GM12872 (cell line): ENCODE data around the gene PBX4.

ENCODE experiments used
- TF ChIP-seq, protein P1 (sequence below): IDR thresholded peaks from 3 replicates; pipeline ENCODE4 v1.5.1; 2011; ENCODE audit warnings: low read depth, mild to moderate bottlenecking, low read length, moderate library complexity; ENCODE audit not compliant: insufficient read depth

Gene PBX4

DNA sequence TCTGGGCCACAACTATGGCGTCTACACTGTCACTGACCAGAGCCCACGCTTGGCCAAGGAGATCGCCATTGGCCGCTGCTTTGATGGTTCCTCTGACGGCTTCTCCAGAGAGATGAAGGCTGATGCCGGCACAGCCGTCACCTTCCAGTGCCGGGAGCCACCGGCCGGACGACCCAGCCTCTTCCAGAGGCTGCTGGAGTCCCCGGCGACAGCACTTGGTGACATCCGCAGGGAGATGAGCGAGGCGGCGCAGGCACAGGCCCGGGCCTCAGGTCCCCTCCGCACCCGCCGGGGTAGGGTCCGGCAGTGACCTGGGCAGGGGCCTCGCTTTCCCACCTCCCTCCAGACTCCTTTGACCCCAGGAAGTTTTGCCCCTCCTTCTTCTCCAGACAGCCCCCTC lies 72.8 kb downstream of the PBX4 start:
- TF ChIP-seq, protein P1, sequence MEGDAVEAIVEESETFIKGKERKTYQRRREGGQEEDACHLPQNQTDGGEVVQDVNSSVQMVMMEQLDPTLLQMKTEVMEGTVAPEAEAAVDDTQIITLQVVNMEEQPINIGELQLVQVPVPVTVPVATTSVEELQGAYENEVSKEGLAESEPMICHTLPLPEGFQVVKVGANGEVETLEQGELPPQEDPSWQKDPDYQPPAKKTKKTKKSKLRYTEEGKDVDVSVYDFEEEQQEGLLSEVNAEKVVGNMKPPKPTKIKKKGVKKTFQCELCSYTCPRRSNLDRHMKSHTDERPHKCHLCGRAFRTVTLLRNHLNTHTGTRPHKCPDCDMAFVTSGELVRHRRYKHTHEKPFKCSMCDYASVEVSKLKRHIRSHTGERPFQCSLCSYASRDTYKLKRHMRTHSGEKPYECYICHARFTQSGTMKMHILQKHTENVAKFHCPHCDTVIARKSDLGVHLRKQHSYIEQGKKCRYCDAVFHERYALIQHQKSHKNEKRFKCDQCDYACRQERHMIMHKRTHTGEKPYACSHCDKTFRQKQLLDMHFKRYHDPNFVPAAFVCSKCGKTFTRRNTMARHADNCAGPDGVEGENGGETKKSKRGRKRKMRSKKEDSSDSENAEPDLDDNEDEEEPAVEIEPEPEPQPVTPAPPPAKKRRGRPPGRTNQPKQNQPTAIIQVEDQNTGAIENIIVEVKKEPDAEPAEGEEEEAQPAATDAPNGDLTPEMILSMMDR, result no peak

DNA sequence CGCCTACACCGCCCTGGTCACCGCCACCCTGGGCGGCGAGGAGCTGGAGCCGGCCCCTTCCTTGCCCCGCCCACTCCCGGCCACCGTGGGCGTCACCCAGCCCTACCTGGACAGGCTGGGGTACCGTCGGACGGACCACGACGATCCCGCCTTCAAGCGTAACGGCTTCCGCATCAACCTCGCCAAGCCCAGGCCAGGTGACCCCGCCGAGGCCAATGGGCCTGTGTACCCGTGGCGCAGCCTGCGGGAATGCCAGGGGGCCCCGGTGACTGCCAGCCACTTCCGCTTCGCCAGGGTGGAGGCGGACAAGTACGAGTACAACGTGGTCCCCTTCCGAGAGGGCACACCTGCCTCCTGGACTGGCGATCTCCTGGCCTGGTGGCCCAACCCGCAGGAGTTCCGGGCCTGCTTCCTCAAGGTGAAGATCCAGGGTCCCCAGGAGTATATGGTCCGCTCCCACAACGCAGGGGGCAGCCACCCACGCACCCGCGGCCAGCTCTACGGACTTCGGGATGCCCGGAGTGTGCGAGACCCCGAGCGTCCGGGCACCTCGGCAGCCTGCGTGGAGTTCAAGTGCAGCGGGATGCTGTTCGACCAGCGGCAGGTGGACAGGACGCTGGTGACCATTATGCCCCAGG lies 73.4 kb downstream of the PBX4 start:
- TF ChIP-seq, protein P1, result no peak

DNA sequence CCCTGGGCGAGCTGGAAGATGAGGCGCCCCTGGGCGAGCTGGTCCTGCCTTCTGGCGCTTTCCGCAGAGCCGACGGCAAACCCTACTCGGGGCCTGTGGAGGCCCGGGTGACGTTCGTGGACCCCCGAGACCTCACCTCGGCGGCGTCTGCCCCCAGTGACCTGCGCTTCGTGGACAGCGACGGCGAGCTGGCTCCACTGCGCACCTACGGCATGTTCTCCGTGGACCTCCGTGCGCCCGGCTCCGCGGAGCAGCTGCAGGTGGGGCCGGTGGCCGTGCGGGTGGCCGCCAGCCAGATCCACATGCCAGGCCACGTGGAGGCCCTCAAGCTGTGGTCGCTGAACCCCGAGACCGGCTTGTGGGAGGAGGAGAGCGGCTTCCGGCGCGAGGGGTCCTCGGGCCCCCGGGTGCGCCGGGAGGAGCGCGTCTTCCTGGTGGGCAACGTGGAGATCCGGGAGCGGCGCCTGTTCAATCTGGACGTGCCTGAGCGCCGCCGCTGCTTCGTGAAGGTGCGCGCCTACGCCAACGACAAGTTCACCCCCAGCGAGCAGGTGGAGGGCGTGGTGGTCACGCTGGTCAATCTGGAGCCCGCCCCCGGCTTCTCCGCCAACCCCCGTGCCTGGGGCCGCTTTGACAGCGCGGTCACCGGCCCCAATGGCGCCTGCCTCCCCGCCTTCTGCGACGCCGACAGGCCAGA lies 74.1 kb downstream of the PBX4 start:
- TF ChIP-seq, protein P1, result no peak

DNA sequence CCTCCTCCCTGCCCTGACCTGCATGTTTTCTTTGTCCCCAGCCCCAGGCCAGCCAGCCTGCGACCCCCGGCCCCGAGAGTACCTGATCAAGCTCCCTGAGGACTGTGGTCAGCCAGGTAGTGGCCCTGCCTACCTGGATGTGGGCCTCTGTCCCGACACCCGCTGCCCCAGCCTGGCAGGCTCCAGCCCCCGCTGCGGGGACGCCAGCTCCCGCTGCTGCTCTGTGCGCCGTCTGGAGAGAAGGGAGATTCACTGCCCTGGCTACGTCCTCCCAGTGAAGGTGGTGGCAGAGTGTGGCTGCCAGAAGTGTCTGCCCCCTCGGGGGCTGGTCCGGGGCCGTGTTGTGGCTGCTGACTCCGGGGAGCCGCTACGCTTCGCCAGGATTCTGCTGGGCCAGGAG lies 74.8 kb downstream of the PBX4 start:
- TF ChIP-seq, protein P1, result no peak

DNA sequence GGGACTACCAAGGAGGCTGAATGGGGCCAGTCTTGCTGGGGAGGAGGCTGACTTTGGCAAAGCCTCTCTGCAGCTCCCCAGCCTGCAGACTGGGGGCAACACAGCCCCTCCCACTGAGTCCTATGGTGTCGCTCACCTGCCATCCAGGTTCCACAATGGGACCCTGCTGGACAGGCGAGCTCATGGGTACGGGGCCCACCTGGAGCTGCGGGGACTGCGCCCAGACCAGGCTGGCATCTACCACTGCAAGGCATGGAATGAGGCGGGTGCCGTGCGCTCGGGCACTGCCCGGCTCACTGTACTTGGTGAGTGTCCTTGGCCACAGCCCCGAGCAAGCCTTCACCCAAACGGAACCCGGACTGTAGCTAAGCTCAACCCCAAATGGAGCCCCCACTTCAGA lies 75.4 kb downstream of the PBX4 start:
- TF ChIP-seq, protein P1, result no peak

DNA sequence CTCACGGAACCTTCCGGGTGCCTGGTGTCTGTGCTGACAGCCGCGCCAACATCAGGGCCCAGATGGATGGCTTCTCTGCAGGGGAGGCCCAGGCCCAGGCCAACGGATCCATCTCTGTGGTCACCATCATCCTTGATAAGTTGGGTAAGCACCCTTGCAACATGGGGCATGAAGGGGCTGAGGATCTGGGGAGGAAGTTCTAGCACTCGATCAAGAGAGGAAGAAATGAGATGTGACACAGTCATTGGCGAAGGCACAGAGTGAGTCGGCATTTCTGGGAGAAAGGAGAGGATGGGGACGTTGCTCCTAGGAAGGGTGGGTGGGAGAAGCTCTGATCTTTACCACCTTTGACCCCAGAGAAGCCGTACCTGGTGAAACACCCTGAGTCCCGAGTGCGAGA lies 76.0 kb downstream of the PBX4 start:
- TF ChIP-seq, protein P1, result no peak

DNA sequence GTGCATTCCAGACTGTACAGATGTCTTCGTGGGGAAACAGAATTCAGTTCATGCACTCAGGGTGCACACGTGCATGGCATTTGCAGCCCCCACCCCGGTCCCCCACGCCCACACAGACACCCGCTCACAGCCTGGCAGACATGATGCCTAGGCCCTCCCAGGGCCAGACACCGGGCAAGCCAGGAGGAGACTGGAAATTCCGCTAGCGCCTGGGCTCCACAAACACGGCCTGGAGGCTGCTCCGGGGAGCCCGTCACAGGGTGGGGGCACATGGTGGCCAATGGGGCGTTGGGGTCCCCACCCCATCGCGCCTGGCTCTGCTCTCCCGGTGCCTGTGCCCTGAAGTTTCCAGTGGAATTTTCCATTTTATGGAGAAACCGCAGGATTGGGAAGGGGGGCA lies 76.9 kb downstream of the PBX4 start:
- TF ChIP-seq, protein P1, result no peak
